WTC11 (cell line): ENCODE measurements around the gene SMIM31. TPM values are rescaled to one million over a fixed set of nuclear protein-coding genes. Genes with fewer than 3 reads are reported as not detected.

ENCODE experiments used
- ATAC-seq: fragments of 200-7000 bp; cut with Tn5 transposase; 2 replicates; pipeline ENCODE4 v1.10.0; 2021; ENCODE audit warnings: mild to moderate bottlenecking, moderate library complexity
- CTCF ChIA-PET: fragments of 300-600 bp; sonication (Branson Sonifier 250); formaldehyde crosslinking; loops from one replicate; lab custom pipeline; 2021; ENCODE audit warnings: antibody characterized with exemption; lab: Charles Lee
- POLR2A ChIA-PET: fragments of 350-600 bp; sonication (Branson Sonifier 250); formaldehyde crosslinking; loops from one replicate; lab custom pipeline; 2021; ENCODE audit warnings: antibody characterized with exemption; lab: Charles Lee
- DNase-seq: peaks from one replicate; pipeline ENCODE4 v3.0.0; 2021; ENCODE audit warnings: low spot score
- H3K27ac Mint-ChIP-seq: 2 replicates; pipeline ENCODE4 v1.8.0; 2021; ENCODE audit warnings: mixed read lengths
- H3K27me3 Mint-ChIP-seq: 2 replicates; pipeline ENCODE4 v1.8.0; 2021; ENCODE audit warnings: low read depth, mild to moderate bottlenecking, moderate library complexity, mixed read lengths
- H3K36me3 Mint-ChIP-seq: 2 replicates; pipeline ENCODE4 v1.8.0; 2021; ENCODE audit warnings: mixed read lengths
- H3K4me1 Mint-ChIP-seq: 2 replicates; pipeline ENCODE4 v1.8.0; 2022; ENCODE audit warnings: mixed read lengths
- H3K4me3 Mint-ChIP-seq: 2 replicates; pipeline ENCODE4 v1.8.0; 2021; ENCODE audit warnings: mild to moderate bottlenecking, moderate library complexity, mixed read lengths
- H3K9me3 Mint-ChIP-seq: 2 replicates; pipeline ENCODE4 v1.8.0; 2021; ENCODE audit warnings: mixed read lengths
- ATF1 ChIP-seq: sonication (generic); formaldehyde crosslinking; IDR thresholded peaks from 2 replicates; pipeline ENCODE4 v1.8.1; 2023; ENCODE audit warnings: mild to moderate bottlenecking, moderate library complexity, missing genetic modification reagents
- CBFB ChIP-seq: sonication (generic); formaldehyde crosslinking; IDR thresholded peaks from 2 replicates; pipeline ENCODE4 v1.8.1; 2022; ENCODE audit warnings: mild to moderate bottlenecking, low read depth, missing genetic modification reagents
- E2F1 ChIP-seq: sonication (generic); formaldehyde crosslinking; IDR thresholded peaks from 2 replicates; pipeline ENCODE4 v1.8.0; 2022; ENCODE audit warnings: mild to moderate bottlenecking, missing genetic modification reagents
- FOXP1 ChIP-seq: sonication (generic); formaldehyde crosslinking; IDR thresholded peaks from 2 replicates; pipeline ENCODE4 v1.8.0; 2022; ENCODE audit warnings: missing genetic modification reagents, mild to moderate bottlenecking, moderate library complexity, borderline replicate concordance
- GRHL2 ChIP-seq: fragments of 250-450 bp; sonication (Bioruptor Pico); IDR thresholded peaks from 2 replicates; pipeline ENCODE4 v1.8.0; 2022; ENCODE audit warnings: mild to moderate bottlenecking, moderate library complexity; ENCODE audit not compliant: insufficient replicate concordance, severe bottlenecking
- JAZF1 ChIP-seq: fragments of 250-450 bp; sonication (Bioruptor Pico); IDR thresholded peaks from 2 replicates; pipeline ENCODE4 v1.9.0; 2021; ENCODE audit warnings: moderate library complexity, mild to moderate bottlenecking, inconsistent platforms
- NR2C2 ChIP-seq: sonication (generic); formaldehyde crosslinking; IDR thresholded peaks from 2 replicates; pipeline ENCODE4 v1.8.0; 2022; ENCODE audit warnings: mild to moderate bottlenecking, missing genetic modification reagents
- RORB ChIP-seq: fragments of 250-450 bp; sonication (Bioruptor Pico); IDR thresholded peaks from 2 replicates; pipeline ENCODE4 v1.9.0; 2021; ENCODE audit warnings: mild to moderate bottlenecking
- TCF7 ChIP-seq: sonication (generic); formaldehyde crosslinking; IDR thresholded peaks from 2 replicates; pipeline ENCODE4 v1.8.0; 2022; ENCODE audit warnings: mild to moderate bottlenecking, low read depth, missing genetic modification reagents, moderate library complexity
- USF2 ChIP-seq: sonication (generic); formaldehyde crosslinking; IDR thresholded peaks from 2 replicates; pipeline ENCODE4 v1.8.1; 2023; ENCODE audit warnings: mild to moderate bottlenecking, missing genetic modification reagents, moderate library complexity
- ZBTB21 ChIP-seq: sonication (generic); formaldehyde crosslinking; IDR thresholded peaks from 2 replicates; pipeline ENCODE4 v1.8.1; 2023; ENCODE audit warnings: mild to moderate bottlenecking, missing genetic modification reagents, borderline replicate concordance
- ZNF219 ChIP-seq: sonication (generic); formaldehyde crosslinking; IDR thresholded peaks from 2 replicates; pipeline ENCODE4 v1.8.0; 2023; ENCODE audit warnings: missing genetic modification reagents, mild to moderate bottlenecking, borderline replicate concordance
- ZNF263 ChIP-seq: sonication (generic); formaldehyde crosslinking; IDR thresholded peaks from 2 replicates; pipeline ENCODE4 v1.8.1; 2022; ENCODE audit warnings: low read depth, mild to moderate bottlenecking, moderate library complexity, missing genetic modification reagents
- ZNF317 ChIP-seq: sonication (generic); formaldehyde crosslinking; IDR thresholded peaks from 2 replicates; pipeline ENCODE4 v1.8.1; 2023; ENCODE audit warnings: low read depth, mild to moderate bottlenecking, moderate library complexity, missing genetic modification reagents, borderline replicate concordance
- ZNF396 ChIP-seq: fragments of 250-450 bp; sonication (Bioruptor Pico); IDR thresholded peaks from 2 replicates; pipeline ENCODE4 v1.8.0; 2021; ENCODE audit warnings: mild to moderate bottlenecking, moderate library complexity, borderline replicate concordance
- ZNF512 ChIP-seq: sonication (generic); formaldehyde crosslinking; IDR thresholded peaks from 2 replicates; pipeline ENCODE4 v1.8.1; 2022; ENCODE audit warnings: missing genetic modification reagents, borderline replicate concordance
- total RNA-seq: library from RNA; stranded (reverse); gene quantifications from 3 replicates; pipeline ENCODE4 v1.2.3, GENCODE V29; 2021
- TF ChIP-seq, protein P1 (sequence below): fragments of 250-450 bp; sonication (Bioruptor Pico); IDR thresholded peaks from 2 replicates; pipeline ENCODE4 v1.9.0; 2021; ENCODE audit warnings: mild to moderate bottlenecking, borderline replicate concordance
- TF ChIP-seq, protein P2 (sequence below): sonication (generic); formaldehyde crosslinking; IDR thresholded peaks from 2 replicates; pipeline ENCODE4 v1.8.1; 2022; ENCODE audit warnings: low read depth, missing genetic modification reagents, borderline replicate concordance
- TF ChIP-seq, protein P3 (sequence below): fragments of 250-450 bp; sonication (Bioruptor Pico); IDR thresholded peaks from 2 replicates; pipeline ENCODE4 v1.9.0; 2021; ENCODE audit warnings: mild to moderate bottlenecking
- TF ChIP-seq, protein P4 (sequence below): sonication (generic); formaldehyde crosslinking; IDR thresholded peaks from 2 replicates; pipeline ENCODE4 v1.8.1; 2023; ENCODE audit warnings: mild to moderate bottlenecking, missing genetic modification reagents, moderate library complexity
- TF ChIP-seq, protein P5 (sequence below): sonication (generic); formaldehyde crosslinking; conservative IDR thresholded peaks from 2 replicates; pipeline ENCODE4 v1.8.1; 2022; ENCODE audit warnings: mild to moderate bottlenecking, missing genetic modification reagents

Gene SMIM31
- total RNA-seq, 1 experiment from 2014 or later: not detected

DNA sequence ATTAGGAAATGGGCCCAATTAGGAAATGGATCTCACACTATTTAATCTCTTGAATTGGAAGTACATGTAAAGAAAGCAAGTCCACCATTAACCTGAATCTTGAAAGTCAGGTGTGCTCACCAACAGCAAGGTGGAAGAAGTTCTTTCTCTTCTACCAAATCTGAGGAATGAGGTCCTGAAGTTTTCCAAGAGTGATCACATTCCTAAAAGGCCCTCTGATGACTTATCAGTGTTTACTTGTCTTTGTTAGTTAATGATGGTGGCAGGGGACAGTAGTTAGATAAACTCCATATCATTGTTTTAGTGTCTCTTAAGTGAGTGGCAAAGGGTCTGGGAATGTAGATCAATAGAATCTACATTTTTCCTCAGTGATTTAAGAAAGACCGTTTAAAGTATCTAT is 61.8 kb downstream of the SMIM31 start (continued):
- TF ChIP-seq, protein P1, sequence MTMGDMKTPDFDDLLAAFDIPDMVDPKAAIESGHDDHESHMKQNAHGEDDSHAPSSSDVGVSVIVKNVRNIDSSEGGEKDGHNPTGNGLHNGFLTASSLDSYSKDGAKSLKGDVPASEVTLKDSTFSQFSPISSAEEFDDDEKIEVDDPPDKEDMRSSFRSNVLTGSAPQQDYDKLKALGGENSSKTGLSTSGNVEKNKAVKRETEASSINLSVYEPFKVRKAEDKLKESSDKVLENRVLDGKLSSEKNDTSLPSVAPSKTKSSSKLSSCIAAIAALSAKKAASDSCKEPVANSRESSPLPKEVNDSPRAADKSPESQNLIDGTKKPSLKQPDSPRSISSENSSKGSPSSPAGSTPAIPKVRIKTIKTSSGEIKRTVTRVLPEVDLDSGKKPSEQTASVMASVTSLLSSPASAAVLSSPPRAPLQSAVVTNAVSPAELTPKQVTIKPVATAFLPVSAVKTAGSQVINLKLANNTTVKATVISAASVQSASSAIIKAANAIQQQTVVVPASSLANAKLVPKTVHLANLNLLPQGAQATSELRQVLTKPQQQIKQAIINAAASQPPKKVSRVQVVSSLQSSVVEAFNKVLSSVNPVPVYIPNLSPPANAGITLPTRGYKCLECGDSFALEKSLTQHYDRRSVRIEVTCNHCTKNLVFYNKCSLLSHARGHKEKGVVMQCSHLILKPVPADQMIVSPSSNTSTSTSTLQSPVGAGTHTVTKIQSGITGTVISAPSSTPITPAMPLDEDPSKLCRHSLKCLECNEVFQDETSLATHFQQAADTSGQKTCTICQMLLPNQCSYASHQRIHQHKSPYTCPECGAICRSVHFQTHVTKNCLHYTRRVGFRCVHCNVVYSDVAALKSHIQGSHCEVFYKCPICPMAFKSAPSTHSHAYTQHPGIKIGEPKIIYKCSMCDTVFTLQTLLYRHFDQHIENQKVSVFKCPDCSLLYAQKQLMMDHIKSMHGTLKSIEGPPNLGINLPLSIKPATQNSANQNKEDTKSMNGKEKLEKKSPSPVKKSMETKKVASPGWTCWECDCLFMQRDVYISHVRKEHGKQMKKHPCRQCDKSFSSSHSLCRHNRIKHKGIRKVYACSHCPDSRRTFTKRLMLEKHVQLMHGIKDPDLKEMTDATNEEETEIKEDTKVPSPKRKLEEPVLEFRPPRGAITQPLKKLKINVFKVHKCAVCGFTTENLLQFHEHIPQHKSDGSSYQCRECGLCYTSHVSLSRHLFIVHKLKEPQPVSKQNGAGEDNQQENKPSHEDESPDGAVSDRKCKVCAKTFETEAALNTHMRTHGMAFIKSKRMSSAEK (CRISPR knock-in tag): no peak
- TF ChIP-seq CBFB (no peak), ZNF263 (CRISPR knock-in tag) (no peak), FOXP1 (CRISPR knock-in tag) (no peak), GRHL2 (CRISPR knock-in tag) (no peak), ATF1 (no peak)
- TF ChIP-seq, protein P2, sequence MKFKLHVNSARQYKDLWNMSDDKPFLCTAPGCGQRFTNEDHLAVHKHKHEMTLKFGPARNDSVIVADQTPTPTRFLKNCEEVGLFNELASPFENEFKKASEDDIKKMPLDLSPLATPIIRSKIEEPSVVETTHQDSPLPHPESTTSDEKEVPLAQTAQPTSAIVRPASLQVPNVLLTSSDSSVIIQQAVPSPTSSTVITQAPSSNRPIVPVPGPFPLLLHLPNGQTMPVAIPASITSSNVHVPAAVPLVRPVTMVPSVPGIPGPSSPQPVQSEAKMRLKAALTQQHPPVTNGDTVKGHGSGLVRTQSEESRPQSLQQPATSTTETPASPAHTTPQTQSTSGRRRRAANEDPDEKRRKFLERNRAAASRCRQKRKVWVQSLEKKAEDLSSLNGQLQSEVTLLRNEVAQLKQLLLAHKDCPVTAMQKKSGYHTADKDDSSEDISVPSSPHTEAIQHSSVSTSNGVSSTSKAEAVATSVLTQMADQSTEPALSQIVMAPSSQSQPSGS (CRISPR knock-in tag): no peak
- TF ChIP-seq, protein P3, sequence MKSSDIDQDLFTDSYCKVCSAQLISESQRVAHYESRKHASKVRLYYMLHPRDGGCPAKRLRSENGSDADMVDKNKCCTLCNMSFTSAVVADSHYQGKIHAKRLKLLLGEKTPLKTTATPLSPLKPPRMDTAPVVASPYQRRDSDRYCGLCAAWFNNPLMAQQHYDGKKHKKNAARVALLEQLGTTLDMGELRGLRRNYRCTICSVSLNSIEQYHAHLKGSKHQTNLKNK (CRISPR knock-in tag): no peak
- TF ChIP-seq, all 79 proteins: peak for 0

DNA sequence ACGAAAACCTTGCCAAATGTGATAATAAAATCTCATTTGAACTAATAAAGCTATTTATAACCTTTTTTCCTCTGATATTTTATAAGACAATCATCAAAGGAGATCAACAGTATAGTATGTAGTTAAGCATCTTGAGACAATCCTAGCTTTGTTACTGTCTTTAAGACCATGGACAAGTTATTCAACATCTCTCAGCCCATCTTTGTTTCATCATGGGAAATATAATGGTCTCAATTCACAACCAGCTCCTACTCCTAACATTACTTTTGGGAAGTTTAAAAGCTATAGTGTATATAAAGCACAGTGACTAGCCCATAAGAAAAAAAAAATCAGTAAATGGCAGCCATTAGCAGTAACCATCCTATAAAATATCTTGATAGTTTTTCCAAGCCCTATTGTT is 65.4 kb downstream of the SMIM31 start:
- no peak overlapping the region for H3K4me3 Mint-ChIP-seq
- no peak overlapping the region for H3K27ac Mint-ChIP-seq
- DNase-seq: no peak
- CTCF ChIA-PET: interaction anchor here (0.9 to 1.2 kb wide), 3 partner anchors 13 to 65 kb away, joined by 3 to 5 read pairs (median 4); no protein-coding TSS in a partner anchor
- no peaks in the 10 kb centered on the region for H3K27me3 Mint-ChIP-seq
- TF ChIP-seq ZNF219 (CRISPR knock-in tag) (no peak), TCF7 (no peak), ZNF396 (CRISPR knock-in tag) (no peak), CBFB (no peak), ZNF263 (CRISPR knock-in tag) (no peak), ZNF317 (CRISPR knock-in tag) (no peak), NR2C2 (no peak), USF2 (CRISPR knock-in tag) (no peak), ZBTB21 (CRISPR knock-in tag) (no peak), ZNF512 (CRISPR knock-in tag) (no peak), JAZF1 (no peak), E2F1 (CRISPR knock-in tag) (no peak), RORB (CRISPR knock-in tag) (no peak)
- TF ChIP-seq, protein P4, sequence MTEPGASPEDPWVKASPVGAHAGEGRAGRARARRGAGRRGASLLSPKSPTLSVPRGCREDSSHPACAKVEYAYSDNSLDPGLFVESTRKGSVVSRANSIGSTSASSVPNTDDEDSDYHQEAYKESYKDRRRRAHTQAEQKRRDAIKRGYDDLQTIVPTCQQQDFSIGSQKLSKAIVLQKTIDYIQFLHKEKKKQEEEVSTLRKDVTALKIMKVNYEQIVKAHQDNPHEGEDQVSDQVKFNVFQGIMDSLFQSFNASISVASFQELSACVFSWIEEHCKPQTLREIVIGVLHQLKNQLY (CRISPR knock-in tag): no peak
- TF ChIP-seq, protein P5, sequence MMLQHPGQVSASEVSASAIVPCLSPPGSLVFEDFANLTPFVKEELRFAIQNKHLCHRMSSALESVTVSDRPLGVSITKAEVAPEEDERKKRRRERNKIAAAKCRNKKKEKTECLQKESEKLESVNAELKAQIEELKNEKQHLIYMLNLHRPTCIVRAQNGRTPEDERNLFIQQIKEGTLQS (CRISPR knock-in tag): no peak
- TF ChIP-seq, all 79 proteins: peak for 0
- no peak for ATAC-seq
- no peaks in the 10 kb centered on the region for H3K36me3 Mint-ChIP-seq
- peaks cover 4% of the 10 kb centered on the region; the same call in 1 of the 2 replicates for H3K9me3 Mint-ChIP-seq
- POLR2A ChIA-PET: interaction anchor here (1.5 kb wide), 1 partner anchor 16 kb away, joined by 3 read pairs; no protein-coding TSS in a partner anchor
- peaks cover 50% of the 10 kb centered on the region for H3K4me1 Mint-ChIP-seq
